Stimulated activated CD8-positive, alpha-beta memory T cell treated with anti-CD3 and anti-CD28 coated beads, Interleukin-7, amount 100 ng/mL, for 4 hours (primary cell): Measurements from ENCODE around the gene IPO8.
"Not testable (repeated sequence)": the region's sequence is repeated elsewhere in the genome, so short reads cannot be mapped to it uniquely, and the experiment has no call there.

ENCODE experiments used
- DNase-seq, 2 donors: peaks; one replicate each; pipeline ENCODE4 v3.0.0-alpha.2; 2020; ENCODE audit warnings: low read depth in 2 of 2

The IPO8 gene

GRCh38 chr12:30691122-30691879, 4.4 kb downstream of the IPO8 start:
- DNase-seq, result no peak

GRCh38 chr12:30687265-30687986, 8.2 kb downstream of the IPO8 start:
- DNase-seq, result no peak

GRCh38 chr12:30679241-30679640, 16.4 kb downstream of the IPO8 start:
- DNase-seq, result no peak

DNA sequence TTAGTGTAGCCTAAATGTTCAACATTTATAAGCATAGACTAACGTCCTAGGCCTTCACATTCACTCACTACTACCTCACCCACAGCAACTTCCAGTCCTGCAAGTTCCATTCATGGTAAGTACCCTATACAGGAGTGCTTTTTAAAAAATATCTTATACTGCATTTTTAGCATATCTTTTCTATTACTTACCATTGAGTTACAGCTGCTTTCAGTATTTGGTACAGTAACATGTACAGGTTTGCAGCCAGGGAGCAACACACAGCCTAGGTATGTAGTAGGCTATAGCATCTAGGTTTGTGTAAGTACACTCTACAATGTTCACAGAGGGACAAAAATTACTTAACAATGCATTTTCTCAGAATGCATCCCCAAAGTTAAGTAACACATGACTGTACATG, 17.4 kb downstream of the IPO8 start:
- no peak for DNase-seq

DNA sequence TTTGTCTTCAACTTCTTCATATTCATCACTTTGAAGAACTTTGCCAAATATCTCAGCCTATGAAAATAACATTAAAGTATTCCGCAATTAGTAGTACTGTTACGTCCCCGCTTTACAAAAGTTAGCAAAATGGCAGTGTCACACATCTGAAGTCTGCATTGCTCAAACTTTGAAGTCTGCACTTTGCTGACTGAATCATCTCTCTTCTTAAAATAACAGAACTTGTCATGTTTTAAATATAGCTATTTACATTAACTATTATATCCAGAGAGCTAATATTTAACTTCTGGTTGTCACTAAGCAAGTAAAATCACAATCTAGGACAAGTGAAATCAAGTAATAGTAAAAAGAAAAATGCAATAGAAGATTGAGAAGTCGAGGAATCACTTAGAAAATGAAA, 34.5 kb downstream of the IPO8 start:
- DNase-seq, result no peak

DNA sequence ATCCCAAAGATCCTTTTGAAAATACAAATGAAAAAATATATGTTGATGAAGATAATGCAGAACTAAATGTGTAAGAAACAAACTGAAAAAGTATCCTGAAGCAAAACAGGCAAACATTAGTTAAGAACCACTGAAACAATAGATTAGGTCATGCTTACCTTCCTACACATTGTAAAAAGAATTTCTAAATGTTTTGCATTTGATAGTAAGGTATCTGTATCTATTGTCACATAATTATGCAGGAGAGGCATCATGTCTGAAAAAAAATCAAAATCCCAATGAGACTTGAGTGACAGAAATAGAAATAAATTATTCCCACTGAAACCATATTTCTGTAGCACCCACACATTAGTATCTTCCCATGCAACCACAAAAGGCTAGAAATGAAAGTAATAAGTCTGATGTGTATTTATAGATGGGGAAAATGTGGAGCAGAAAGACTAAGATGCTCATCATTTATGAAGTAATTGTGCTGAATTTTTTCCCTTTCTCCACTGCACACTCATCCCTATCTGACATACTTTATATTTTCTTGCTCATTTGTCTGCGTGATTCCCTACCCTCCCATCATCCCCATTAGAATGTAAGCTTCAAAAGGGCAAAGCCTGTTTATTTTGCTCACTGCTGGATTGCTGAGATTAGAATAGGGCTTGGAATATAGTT, 43.5 kb downstream of the IPO8 start:
- DNase-seq, result no peak

- DNase-seq, result no peak
These were observed 48.8 kb downstream of the IPO8 start for GRCh38 chr12:30646821-30647220.

- no peak for DNase-seq
These were observed 52.3 kb downstream of the IPO8 start for GRCh38 chr12:30643366-30643765.

DNA sequence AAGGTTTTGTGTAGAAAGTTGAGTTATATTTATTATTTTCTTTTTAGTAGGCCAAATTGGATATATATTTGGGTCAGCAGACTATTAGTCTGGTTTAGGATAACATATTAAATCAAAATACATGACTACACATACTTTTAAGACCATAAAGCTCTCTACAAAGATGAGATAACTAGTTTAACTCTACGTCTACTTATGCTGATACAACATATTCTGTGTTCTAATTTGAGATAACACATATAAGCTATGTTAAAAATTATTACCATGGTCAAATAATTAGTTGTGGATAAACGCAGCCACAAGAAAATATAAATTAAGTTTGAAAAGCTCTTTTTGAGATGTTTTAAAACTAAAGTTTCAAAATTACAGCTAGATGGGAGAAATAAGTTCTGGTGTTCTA, 55.3 kb downstream of the IPO8 start:
- DNase-seq, result no peak

DNA sequence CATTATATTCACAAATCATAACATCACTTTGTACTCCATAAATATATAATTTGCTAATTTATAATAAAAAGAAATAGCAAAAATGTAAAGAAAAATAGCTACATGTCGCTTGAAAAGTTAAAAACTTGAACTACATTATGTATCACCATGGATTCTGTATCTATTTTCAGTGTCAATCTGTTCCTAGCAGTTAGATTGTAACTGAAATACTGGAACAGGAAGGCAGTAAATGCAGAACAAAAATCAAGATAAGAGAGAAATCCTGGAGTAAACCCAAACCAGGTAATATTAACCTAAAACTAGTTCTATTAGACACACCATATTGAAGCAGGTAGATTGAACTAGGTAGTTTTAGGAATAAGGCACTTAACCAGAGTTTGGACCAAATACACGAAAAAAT, 60.3 kb downstream of the IPO8 start:
- no peak for DNase-seq

DNA sequence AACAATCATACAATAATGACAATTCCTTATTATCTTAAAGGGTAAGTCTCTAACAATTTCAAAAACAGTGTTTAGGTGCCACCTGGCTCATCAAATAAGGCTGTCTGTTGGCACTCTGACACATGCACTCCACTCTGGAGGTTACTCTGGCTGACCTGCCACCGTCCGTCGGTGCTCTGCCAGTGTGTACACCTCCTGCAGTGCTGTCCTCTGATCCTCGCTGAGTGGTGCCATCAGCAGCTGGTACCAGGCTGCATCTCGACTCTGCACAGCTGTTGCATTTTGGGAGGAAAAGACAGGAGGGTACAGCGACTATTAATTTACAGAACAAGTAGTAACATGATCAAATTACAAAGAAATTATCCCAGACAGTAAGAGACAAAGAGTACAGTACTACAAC, 63.9 kb downstream of the IPO8 start:
- no peak for DNase-seq

DNA sequence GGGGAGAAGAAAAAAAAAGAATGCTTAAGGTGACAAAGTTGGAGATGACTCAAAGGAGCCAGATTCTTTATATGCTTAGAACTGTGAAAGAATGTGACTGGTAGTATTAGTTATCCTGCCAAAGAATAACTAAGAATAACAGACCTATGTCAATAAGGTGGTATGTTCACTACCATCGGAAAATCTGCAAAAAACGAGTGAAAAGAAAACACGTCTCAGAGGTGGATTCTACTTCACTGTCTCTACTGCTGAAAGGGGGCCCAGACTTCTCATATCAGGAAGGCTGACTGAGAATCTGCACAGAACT, 64.7 kb downstream of the IPO8 start:
- no peak for DNase-seq

- DNase-seq, result no peak
These were observed 65.3 kb downstream of the IPO8 start for GRCh38 chr12:30630076-30630978.

- no peak for DNase-seq
These were observed 68.8 kb downstream of the IPO8 start for GRCh38 chr12:30626847-30627246.

DNA sequence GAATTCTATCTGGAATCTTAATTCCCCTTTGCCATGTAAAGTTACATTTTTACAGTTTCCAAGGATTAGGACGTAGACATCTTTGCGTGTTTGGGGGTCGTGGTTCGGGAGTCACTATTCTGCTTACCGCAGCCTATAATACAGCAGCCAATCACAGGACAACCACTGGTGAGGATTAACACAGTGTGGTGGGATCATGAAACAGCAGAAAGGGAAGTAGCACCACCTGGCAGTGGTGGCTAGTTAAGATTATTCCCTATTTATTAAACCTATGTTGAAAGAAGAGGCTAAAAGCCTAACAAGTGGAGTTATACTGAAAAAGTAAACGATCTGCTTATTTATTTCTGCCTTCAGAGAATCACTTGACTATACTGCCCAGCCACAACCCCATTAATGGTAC, 71.7 kb downstream of the IPO8 start:
- DNase-seq, result no peak

GRCh38 chr12:30622509-30622908, 73.2 kb downstream of the IPO8 start:
- DNase-seq, result no peak

GRCh38 chr12:30621663-30622241, 73.9 kb downstream of the IPO8 start:
- DNase-seq, result not testable (repeated sequence)

GRCh38 chr12:30617346-30618016, 78.2 kb downstream of the IPO8 start:
- DNase-seq, result no peak

- no peak for DNase-seq
These were observed 81.6 kb downstream of the IPO8 start for GRCh38 chr12:30614031-30614430.

DNA sequence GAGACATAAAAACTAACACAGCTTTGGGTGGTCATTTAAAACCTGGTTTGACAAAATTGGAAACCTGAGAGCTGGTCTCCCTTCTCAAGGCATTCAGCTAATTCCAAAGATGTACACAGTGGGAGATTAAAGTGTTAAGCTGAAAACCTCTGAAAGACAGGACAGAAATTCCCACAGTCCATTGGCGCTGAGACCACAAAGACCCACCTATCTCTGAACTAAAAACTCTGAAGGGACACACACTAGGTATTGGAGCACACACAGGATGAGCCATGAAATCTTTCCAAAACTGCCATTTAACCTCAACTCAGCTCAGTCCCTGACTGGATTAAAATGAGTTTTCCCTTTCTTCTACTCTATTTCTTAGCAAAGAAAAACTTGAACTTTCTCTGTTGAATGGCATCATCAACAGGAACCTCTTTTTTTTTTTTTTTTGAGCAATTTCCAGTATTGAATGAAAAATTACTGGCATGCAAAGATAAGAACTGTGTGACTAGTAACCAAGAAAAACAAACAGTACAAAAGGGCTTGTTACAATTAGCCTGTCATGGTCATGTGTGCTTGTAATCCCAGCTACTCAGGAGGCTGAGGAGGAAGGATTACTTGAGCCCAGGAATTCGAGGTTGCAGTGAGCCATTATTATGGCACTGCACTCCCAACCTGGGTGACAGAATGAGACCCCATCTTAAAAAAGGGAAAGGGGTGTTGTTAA, 82.4 kb downstream of the IPO8 start:
- no peak for DNase-seq
